Measurements from ENCODE around the gene PARD3B.

PARD3B gene

DNA sequence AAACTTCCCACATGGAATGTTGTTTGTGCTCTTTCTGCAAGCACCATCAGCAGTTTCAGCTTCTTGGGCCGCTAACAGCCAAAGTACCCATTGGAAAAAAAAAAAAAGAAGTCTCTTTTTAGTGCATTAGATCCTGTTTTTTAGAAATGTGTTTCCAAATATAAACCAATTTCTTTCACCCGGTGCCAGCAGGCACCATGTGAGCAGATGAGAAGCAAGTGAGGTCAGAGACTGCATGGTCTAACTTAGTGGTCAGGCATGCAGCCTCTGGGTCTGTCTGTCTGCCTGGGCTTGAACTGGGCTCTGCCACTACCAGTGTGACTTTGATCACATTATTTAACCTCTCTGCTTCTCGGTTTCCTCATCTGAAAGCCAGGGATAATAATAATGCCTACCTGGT is 1061.9 kb downstream of the PARD3B start:
- no peak overlapping the region for H3K27ac ChIP-seq (ENCODE audit: insufficient read depth in 1 of 2, low read depth in 1 of 2, low read length in 2 of 2, poor library complexity in 1 of 2, severe bottlenecking in 2 of 2)
- H3K36me3 ChIP-seq (ENCODE audit: control insufficient read depth in 4 of 4, insufficient read depth in 4 of 4, low read length in 3 of 4): no peaks in the 10 kb centered on the region
- peaks cover 0 to 68% (median 28%) of the 10 kb centered on the region in 5 experiments for H3K27me3 ChIP-seq (replicated peaks in 2 of 5; ENCODE audit: control insufficient read depth in 4 of 5, insufficient read depth in 5 of 5, low read length in 4 of 5)
- H3K4me3 ChIP-seq (ENCODE audit: control insufficient read depth in 1 of 7, extremely low read depth in 1 of 7, insufficient read depth in 4 of 7, low read depth in 2 of 7, low read length in 6 of 7): no peak overlapping the region
- H3K9me3 ChIP-seq (ENCODE audit: control extremely low read depth in 1 of 5, control insufficient read depth in 4 of 5, insufficient read depth in 2 of 5, low read depth in 1 of 5, low read length in 4 of 5): peaks cover 0 to 27% (median 16%) of the 10 kb centered on the region in 5 experiments
- H3K4me1 ChIP-seq (ENCODE audit: control extremely low read depth in 1 of 4, control insufficient read depth in 4 of 4, insufficient read depth in 4 of 4, low read length in 3 of 4): peaks cover 0 to 9% (median 3%) of the 10 kb centered on the region in 4 experiments
- no peak for DNase-seq
- ChIA-PET POLR2A (no interaction called here), CTCF (no interaction called here)
- WGBS (ENCODE audit: insufficient coverage): 83% methylated on average over 1 of the region's 3 CpGs

DNA sequence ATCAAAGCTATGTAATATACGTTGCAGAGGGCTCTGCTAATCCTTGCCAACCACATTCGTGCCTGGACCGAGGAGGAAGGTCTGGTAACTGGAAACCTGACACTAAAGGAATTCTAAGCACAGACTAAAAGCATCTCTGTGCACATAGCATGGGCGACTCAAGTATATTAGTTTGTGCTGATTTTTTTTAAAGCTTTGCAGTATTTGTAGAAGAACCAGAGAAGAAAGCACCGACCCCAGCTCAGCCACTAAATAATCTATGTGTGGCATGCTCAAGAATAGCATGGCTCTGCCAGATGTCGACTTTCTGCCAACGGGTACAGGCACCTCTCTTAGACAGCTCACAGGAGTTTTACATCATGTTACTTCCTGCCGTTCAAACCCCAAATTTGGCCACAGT is 1063.8 kb downstream of the PARD3B start:
- Histone ChIP-seq H3K4me1 (ENCODE audit: control extremely low read depth in 1 of 4, control insufficient read depth in 4 of 4, insufficient read depth in 4 of 4, low read length in 3 of 4) (peaks cover 0 to 11% (median 5%) of the 10 kb centered on the region in 4 experiments), H3K27me3 (replicated peaks in 2 of 5; ENCODE audit: control insufficient read depth in 4 of 5, insufficient read depth in 5 of 5, low read length in 4 of 5) (peaks cover 0 to 74% (median 28%) of the 10 kb centered on the region in 5 experiments), H3K4me3 (ENCODE audit: control insufficient read depth in 1 of 7, extremely low read depth in 1 of 7, insufficient read depth in 4 of 7, low read depth in 2 of 7, low read length in 6 of 7) (no peak overlapping the region), H3K9me3 (ENCODE audit: control extremely low read depth in 1 of 5, control insufficient read depth in 4 of 5, insufficient read depth in 2 of 5, low read depth in 1 of 5, low read length in 4 of 5) (peaks cover 0 to 16% (median 13%) of the 10 kb centered on the region in 5 experiments), H3K36me3 (ENCODE audit: control insufficient read depth in 4 of 4, insufficient read depth in 4 of 4, low read length in 3 of 4) (no peaks in the 10 kb centered on the region), H3K27ac (ENCODE audit: insufficient read depth in 1 of 2, low read depth in 1 of 2, low read length in 2 of 2, poor library complexity in 1 of 2, severe bottlenecking in 2 of 2) (no peak overlapping the region)
- DNase-seq: peak; percentile 5 to 62 (median 55)
- POLR2A ChIA-PET: no interaction called here
- 40% methylated on average over 7 of the region's 8 CpGs for WGBS (ENCODE audit: insufficient coverage)
- CTCF ChIA-PET: interaction anchor here (1.3 kb wide), 1 partner anchor 66 kb away, joined by 5 read pairs; no protein-coding TSS in a partner anchor

- H3K27me3 ChIP-seq (replicated peaks in 2 of 5; ENCODE audit: control insufficient read depth in 4 of 5, insufficient read depth in 5 of 5, low read length in 4 of 5): peaks cover 0 to 82% (median 33%) of the 10 kb centered on the region in 5 experiments
- POLR2A ChIA-PET: no interaction called here
- peaks cover 0 to 11% (median 5%) of the 10 kb centered on the region in 4 experiments for H3K4me1 ChIP-seq (ENCODE audit: control extremely low read depth in 1 of 4, control insufficient read depth in 4 of 4, insufficient read depth in 4 of 4, low read length in 3 of 4)
- no peak for DNase-seq
- H3K36me3 ChIP-seq (ENCODE audit: control insufficient read depth in 4 of 4, insufficient read depth in 4 of 4, low read length in 3 of 4): no peaks in the 10 kb centered on the region
- WGBS (ENCODE audit: insufficient coverage): 100% methylated on average over 1 of the region's 1 CpG
- H3K27ac ChIP-seq (ENCODE audit: insufficient read depth in 1 of 2, low read depth in 1 of 2, low read length in 2 of 2, poor library complexity in 1 of 2, severe bottlenecking in 2 of 2): no peak overlapping the region
- H3K4me3 ChIP-seq (ENCODE audit: control insufficient read depth in 1 of 7, extremely low read depth in 1 of 7, insufficient read depth in 4 of 7, low read depth in 2 of 7, low read length in 6 of 7): no peak overlapping the region
- CTCF ChIA-PET: no interaction called here
- H3K9me3 ChIP-seq (ENCODE audit: control extremely low read depth in 1 of 5, control insufficient read depth in 4 of 5, insufficient read depth in 2 of 5, low read depth in 1 of 5, low read length in 4 of 5): peaks cover 0 to 15% (median 10%) of the 10 kb centered on the region in 5 experiments
Observed at GRCh38 chr2:205610437-205610836, 1065.2 kb downstream of the PARD3B start.

DNA sequence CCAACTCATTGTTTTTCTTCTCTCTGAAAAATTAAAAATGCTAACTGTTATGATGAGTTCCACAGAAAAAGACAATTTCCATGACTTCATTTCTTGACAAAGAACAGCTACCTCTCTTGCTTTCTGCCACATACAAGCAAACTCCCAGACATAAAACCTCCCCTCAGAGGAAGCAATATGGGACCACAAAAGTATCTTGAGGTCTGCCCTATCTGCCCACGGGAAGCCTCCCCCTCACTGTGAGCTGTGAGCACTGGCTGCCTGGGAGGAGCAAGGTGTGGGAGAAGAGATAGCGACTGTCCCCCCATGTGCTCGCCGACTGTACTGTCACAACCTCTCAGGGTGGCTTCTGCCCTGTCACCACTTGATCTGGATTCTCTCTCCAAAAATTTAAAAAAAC is 1067.4 kb downstream of the PARD3B start:
- Histone ChIP-seq H3K4me3 (ENCODE audit: control insufficient read depth in 1 of 7, extremely low read depth in 1 of 7, insufficient read depth in 4 of 7, low read depth in 2 of 7, low read length in 6 of 7) (no peak overlapping the region), H3K27ac (ENCODE audit: insufficient read depth in 1 of 2, low read depth in 1 of 2, low read length in 2 of 2, poor library complexity in 1 of 2, severe bottlenecking in 2 of 2) (no peak overlapping the region), H3K4me1 (ENCODE audit: control extremely low read depth in 1 of 4, control insufficient read depth in 4 of 4, insufficient read depth in 4 of 4, low read length in 3 of 4) (peaks cover 0 to 11% (median 5%) of the 10 kb centered on the region in 4 experiments), H3K27me3 (replicated peaks in 2 of 5; ENCODE audit: control insufficient read depth in 4 of 5, insufficient read depth in 5 of 5, low read length in 4 of 5) (peaks cover 0 to 76% (median 38%) of the 10 kb centered on the region in 5 experiments), H3K9me3 (ENCODE audit: control extremely low read depth in 1 of 5, control insufficient read depth in 4 of 5, insufficient read depth in 2 of 5, low read depth in 1 of 5, low read length in 4 of 5) (peaks cover 0 to 9% (median 6%) of the 10 kb centered on the region in 5 experiments), H3K36me3 (ENCODE audit: control insufficient read depth in 4 of 4, insufficient read depth in 4 of 4, low read length in 3 of 4) (no peaks in the 10 kb centered on the region)
- WGBS (ENCODE audit: insufficient coverage): 25% methylated on average over 4 of the region's 4 CpGs
- POLR2A ChIA-PET: no interaction called here
- DNase-seq: peak; percentile 31 to 73 (median 67)
- CTCF ChIA-PET: no interaction called here

DNA sequence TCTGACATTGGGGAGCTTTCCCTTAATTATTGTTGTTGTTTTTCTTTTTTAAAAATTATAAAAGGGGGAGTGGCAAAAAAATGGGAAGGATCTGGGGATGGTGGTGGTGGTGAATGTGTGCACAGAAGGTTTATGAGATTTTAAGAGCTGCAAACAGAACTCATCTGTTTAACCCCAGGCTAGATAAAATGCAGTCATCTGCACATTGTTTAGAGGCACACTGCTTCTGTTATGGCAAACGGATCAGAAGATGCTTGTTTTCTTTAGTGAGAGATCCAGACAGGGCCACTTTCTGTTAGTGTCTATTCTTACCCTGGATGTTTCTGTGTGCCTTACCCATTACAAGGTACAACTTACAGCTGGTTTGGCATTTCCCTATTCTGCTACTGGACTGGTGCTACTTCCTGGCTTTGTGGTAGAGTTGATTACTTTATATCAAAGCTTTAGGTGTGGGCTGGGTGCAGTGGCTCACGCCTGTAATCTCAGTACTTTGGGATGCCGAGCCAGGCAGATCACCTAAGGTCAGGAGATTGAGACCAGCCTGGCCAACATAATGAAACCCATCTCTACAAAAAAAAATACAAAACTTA is 1068.8 kb downstream of the PARD3B start:
- H3K9me3 ChIP-seq (ENCODE audit: control extremely low read depth in 1 of 5, control insufficient read depth in 4 of 5, insufficient read depth in 2 of 5, low read depth in 1 of 5, low read length in 4 of 5): peaks cover 0 to 9% (median 6%) of the 10 kb centered on the region in 5 experiments
- WGBS (ENCODE audit: insufficient coverage): 100% methylated on average over 1 of the region's 3 CpGs
- no peaks in the 10 kb centered on the region for H3K36me3 ChIP-seq (ENCODE audit: control insufficient read depth in 4 of 4, insufficient read depth in 4 of 4, low read length in 3 of 4)
- no peak overlapping the region for H3K4me3 ChIP-seq (ENCODE audit: control insufficient read depth in 1 of 7, extremely low read depth in 1 of 7, insufficient read depth in 4 of 7, low read depth in 2 of 7, low read length in 6 of 7)
- ChIA-PET CTCF (interaction anchor here (1.1 kb wide), 1 partner anchor 18 kb away, joined by 3 read pairs; no protein-coding TSS in a partner anchor), POLR2A (no interaction called here)
- DNase-seq: peak in 2 of 3 donors; percentile 10 to 11
- no peak overlapping the region for H3K27ac ChIP-seq (ENCODE audit: insufficient read depth in 1 of 2, low read depth in 1 of 2, low read length in 2 of 2, poor library complexity in 1 of 2, severe bottlenecking in 2 of 2)
- H3K4me1 ChIP-seq (ENCODE audit: control extremely low read depth in 1 of 4, control insufficient read depth in 4 of 4, insufficient read depth in 4 of 4, low read length in 3 of 4): peaks cover 0 to 9% (median 4%) of the 10 kb centered on the region in 4 experiments
- peaks cover 0 to 75% (median 44%) of the 10 kb centered on the region in 5 experiments for H3K27me3 ChIP-seq (replicated peaks in 2 of 5; ENCODE audit: control insufficient read depth in 4 of 5, insufficient read depth in 5 of 5, low read length in 4 of 5)

GRCh38 chr2:205614965-205615364 is 1069.7 kb downstream of the PARD3B start:
- Histone ChIP-seq H3K36me3 (ENCODE audit: control insufficient read depth in 4 of 4, insufficient read depth in 4 of 4, low read length in 3 of 4) (no peaks in the 10 kb centered on the region), H3K27ac (ENCODE audit: insufficient read depth in 1 of 2, low read depth in 1 of 2, low read length in 2 of 2, poor library complexity in 1 of 2, severe bottlenecking in 2 of 2) (no peak overlapping the region), H3K9me3 (ENCODE audit: control extremely low read depth in 1 of 5, control insufficient read depth in 4 of 5, insufficient read depth in 2 of 5, low read depth in 1 of 5, low read length in 4 of 5) (peaks cover 0 to 9% (median 6%) of the 10 kb centered on the region in 5 experiments), H3K27me3 (replicated peaks in 2 of 5; ENCODE audit: control insufficient read depth in 4 of 5, insufficient read depth in 5 of 5, low read length in 4 of 5) (peaks cover 0 to 71% (median 43%) of the 10 kb centered on the region in 5 experiments), H3K4me3 (ENCODE audit: control insufficient read depth in 1 of 7, extremely low read depth in 1 of 7, insufficient read depth in 4 of 7, low read depth in 2 of 7, low read length in 6 of 7) (no peak overlapping the region), H3K4me1 (ENCODE audit: control extremely low read depth in 1 of 4, control insufficient read depth in 4 of 4, insufficient read depth in 4 of 4, low read length in 3 of 4) (peaks cover 0 to 3% (median 1%) of the 10 kb centered on the region in 4 experiments)
- DNase-seq: no peak
- WGBS (ENCODE audit: insufficient coverage): 100% methylated on average over 2 of the region's 4 CpGs
- ChIA-PET POLR2A (no interaction called here), CTCF (no interaction called here)

GRCh38 chr2:205617905-205618304 is 1072.6 kb downstream of the PARD3B start:
- Histone ChIP-seq H3K4me1 (ENCODE audit: control extremely low read depth in 1 of 4, control insufficient read depth in 4 of 4, insufficient read depth in 4 of 4, low read length in 3 of 4) (no peaks in the 10 kb centered on the region), H3K27me3 (replicated peaks in 2 of 5; ENCODE audit: control insufficient read depth in 4 of 5, insufficient read depth in 5 of 5, low read length in 4 of 5) (peaks cover 0 to 69% (median 51%) of the 10 kb centered on the region in 5 experiments), H3K36me3 (ENCODE audit: control insufficient read depth in 4 of 4, insufficient read depth in 4 of 4, low read length in 3 of 4) (no peaks in the 10 kb centered on the region), H3K27ac (ENCODE audit: insufficient read depth in 1 of 2, low read depth in 1 of 2, low read length in 2 of 2, poor library complexity in 1 of 2, severe bottlenecking in 2 of 2) (no peak overlapping the region), H3K4me3 (ENCODE audit: control insufficient read depth in 1 of 7, extremely low read depth in 1 of 7, insufficient read depth in 4 of 7, low read depth in 2 of 7, low read length in 6 of 7) (no peak overlapping the region), H3K9me3 (ENCODE audit: control extremely low read depth in 1 of 5, control insufficient read depth in 4 of 5, insufficient read depth in 2 of 5, low read depth in 1 of 5, low read length in 4 of 5) (peaks cover 0 to 9% (median 6%) of the 10 kb centered on the region in 5 experiments)
- POLR2A ChIA-PET: no interaction called here
- no peak for DNase-seq
- CTCF ChIA-PET: interaction anchor here (0.7 to 1.3 kb wide), 2 partner anchors 9 to 11 kb away, joined by 4 read pairs; no protein-coding TSS in a partner anchor
- whole genome bisulfite sequencing (ENCODE audit: insufficient coverage): 100% methylated on average over 2 of the region's 2 CpGs
